HL-60 (cell line): ENCODE data around the gene FDX2.

Experiments used
- DNase-seq, 2 experiments: peaks; one replicate each; pipeline ENCODE4 v3.0.0-alpha.2; 2010 to 2020; ENCODE audit warnings: low read depth in 1 of 2, low spot score in 1 of 2
- H3K27ac ChIP-seq: fragments of 250-450 bp; sonication (Bioruptor Pico); replicated peaks from 2 replicates; pipeline ENCODE4 v1.5.1; 2020; ENCODE audit warnings: mild to moderate bottlenecking, moderate library complexity
- H3K27me3 ChIP-seq: fragments of 250-450 bp; sonication (Bioruptor Pico); 2 replicates; pipeline ENCODE4 v1.5.1; 2021; ENCODE audit warnings: mild to moderate bottlenecking, moderate library complexity; ENCODE audit not compliant: insufficient read depth, poor library complexity, severe bottlenecking
- H3K4me3 ChIP-seq: replicated peaks from 2 replicates; pipeline ENCODE4 v1.5.1; 2011; ENCODE audit warnings: mild to moderate bottlenecking, control low read depth, low read length; ENCODE audit not compliant: insufficient read depth
- GABPA ChIP-seq: IDR thresholded peaks from 2 replicates; pipeline ENCODE4 v1.6.1; 2012; ENCODE audit warnings: low read depth
- POLR2AphosphoS5 ChIP-seq: IDR thresholded peaks from 2 replicates; pipeline ENCODE4 v1.6.1; 2012; ENCODE audit warnings: low read depth
- SPI1 ChIP-seq: IDR thresholded peaks from 2 replicates; pipeline ENCODE4 v1.6.1; 2012; ENCODE audit warnings: low read depth, mild to moderate bottlenecking, borderline replicate concordance
- TF ChIP-seq, protein P1 (sequence below): IDR thresholded peaks from 2 replicates; pipeline ENCODE4 v1.6.1; 2012; ENCODE audit warnings: low read depth; ENCODE audit not compliant: insufficient replicate concordance
- TF ChIP-seq, protein P2 (sequence below): IDR thresholded peaks from one replicate; pipeline ENCODE4 v1.5.1; 2011; ENCODE audit warnings: low read length, control low read depth, inconsistent platforms; ENCODE audit not compliant: insufficient read depth

The FDX2 gene

DNA sequence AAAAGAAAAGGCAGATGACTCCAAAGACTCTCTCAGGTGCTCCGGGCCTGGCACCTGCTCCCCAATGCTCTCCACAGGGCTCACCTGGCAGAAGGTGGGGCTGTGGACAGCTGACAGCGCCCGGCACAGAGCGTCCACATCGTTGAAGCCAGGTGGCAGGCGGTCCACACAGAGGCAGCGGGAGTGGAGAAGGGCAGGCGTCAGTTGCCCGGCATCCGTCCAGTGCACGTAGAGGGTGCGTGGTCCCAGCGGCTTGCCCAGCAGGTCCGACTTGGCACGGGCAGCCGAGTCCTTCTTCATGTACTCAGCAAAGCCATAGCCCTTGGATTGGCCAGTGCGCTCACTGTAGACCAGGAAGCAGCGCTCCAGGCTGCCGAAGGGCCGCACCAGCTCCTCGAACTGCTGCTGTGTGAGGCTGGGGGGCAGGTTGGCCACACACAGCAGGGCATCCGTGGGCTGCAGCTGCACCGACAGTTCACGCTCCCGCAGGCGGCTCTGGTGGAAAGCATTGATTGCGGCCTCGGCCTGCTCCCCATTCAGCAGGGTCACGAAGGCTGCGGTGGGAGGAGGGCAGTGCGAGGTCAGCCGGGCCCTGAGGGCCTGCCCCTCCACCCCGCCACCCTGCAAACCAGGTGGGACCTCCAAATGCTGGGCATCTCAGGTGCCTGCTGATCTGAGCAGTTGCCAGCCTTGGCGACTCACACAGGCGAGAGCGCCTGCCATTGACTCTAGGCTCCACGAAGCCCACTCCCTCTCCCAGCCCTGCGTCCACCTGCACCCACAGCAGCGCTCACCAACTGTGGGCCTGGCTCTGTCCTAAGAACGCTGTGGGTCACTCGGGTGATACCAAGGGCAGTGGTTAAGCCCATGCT is 13.0 kb upstream of the FDX2 start:
- H3K27me3 ChIP-seq, result no peaks in the 10 kb centered on the region

DNA sequence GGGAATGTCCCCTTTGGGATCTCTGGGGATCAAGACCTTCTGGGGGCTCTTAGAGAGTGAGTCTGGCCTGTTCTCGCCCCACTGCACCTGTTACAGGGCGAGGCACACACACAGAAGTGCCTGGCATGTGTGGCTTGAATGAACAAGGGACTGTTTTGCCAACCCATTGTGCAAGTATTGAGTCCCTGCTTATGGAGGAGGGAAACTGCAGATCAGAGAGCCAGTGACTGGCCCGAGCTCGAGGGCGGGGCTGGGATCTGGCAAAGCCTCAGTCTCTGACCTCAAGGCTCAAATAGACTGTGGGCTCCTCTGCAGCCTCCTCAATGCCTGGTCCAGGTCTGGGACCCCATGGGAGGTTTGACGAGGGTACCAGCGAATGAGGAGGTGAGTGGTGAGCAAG is 12.0 kb upstream of the FDX2 start:
- Histone ChIP-seq H3K27ac (no peak overlapping the region), H3K27me3 (no peaks in the 10 kb centered on the region), H3K4me3 (no peak overlapping the region)
- DNase-seq, result no peak
- no peak for TF ChIP-seq SPI1
- TF ChIP-seq, protein P1, sequence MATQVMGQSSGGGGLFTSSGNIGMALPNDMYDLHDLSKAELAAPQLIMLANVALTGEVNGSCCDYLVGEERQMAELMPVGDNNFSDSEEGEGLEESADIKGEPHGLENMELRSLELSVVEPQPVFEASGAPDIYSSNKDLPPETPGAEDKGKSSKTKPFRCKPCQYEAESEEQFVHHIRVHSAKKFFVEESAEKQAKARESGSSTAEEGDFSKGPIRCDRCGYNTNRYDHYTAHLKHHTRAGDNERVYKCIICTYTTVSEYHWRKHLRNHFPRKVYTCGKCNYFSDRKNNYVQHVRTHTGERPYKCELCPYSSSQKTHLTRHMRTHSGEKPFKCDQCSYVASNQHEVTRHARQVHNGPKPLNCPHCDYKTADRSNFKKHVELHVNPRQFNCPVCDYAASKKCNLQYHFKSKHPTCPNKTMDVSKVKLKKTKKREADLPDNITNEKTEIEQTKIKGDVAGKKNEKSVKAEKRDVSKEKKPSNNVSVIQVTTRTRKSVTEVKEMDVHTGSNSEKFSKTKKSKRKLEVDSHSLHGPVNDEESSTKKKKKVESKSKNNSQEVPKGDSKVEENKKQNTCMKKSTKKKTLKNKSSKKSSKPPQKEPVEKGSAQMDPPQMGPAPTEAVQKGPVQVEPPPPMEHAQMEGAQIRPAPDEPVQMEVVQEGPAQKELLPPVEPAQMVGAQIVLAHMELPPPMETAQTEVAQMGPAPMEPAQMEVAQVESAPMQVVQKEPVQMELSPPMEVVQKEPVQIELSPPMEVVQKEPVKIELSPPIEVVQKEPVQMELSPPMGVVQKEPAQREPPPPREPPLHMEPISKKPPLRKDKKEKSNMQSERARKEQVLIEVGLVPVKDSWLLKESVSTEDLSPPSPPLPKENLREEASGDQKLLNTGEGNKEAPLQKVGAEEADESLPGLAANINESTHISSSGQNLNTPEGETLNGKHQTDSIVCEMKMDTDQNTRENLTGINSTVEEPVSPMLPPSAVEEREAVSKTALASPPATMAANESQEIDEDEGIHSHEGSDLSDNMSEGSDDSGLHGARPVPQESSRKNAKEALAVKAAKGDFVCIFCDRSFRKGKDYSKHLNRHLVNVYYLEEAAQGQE, result no peak
- no peak for TF ChIP-seq GABPA
- no peak for TF ChIP-seq POLR2AphosphoS5
- TF ChIP-seq, protein P2, sequence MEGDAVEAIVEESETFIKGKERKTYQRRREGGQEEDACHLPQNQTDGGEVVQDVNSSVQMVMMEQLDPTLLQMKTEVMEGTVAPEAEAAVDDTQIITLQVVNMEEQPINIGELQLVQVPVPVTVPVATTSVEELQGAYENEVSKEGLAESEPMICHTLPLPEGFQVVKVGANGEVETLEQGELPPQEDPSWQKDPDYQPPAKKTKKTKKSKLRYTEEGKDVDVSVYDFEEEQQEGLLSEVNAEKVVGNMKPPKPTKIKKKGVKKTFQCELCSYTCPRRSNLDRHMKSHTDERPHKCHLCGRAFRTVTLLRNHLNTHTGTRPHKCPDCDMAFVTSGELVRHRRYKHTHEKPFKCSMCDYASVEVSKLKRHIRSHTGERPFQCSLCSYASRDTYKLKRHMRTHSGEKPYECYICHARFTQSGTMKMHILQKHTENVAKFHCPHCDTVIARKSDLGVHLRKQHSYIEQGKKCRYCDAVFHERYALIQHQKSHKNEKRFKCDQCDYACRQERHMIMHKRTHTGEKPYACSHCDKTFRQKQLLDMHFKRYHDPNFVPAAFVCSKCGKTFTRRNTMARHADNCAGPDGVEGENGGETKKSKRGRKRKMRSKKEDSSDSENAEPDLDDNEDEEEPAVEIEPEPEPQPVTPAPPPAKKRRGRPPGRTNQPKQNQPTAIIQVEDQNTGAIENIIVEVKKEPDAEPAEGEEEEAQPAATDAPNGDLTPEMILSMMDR, result no peak

More for the DNA sequence above, 13.0 kb upstream of the FDX2 start:
- no peak for DNase-seq
- TF ChIP-seq, protein P2, result no peak
- TF ChIP-seq GABPA (no peak), POLR2AphosphoS5 (no peak)
- TF ChIP-seq, protein P1, result no peak
- H3K4me3 ChIP-seq, result no peak overlapping the region
- no peak overlapping the region for H3K27ac ChIP-seq

DNA sequence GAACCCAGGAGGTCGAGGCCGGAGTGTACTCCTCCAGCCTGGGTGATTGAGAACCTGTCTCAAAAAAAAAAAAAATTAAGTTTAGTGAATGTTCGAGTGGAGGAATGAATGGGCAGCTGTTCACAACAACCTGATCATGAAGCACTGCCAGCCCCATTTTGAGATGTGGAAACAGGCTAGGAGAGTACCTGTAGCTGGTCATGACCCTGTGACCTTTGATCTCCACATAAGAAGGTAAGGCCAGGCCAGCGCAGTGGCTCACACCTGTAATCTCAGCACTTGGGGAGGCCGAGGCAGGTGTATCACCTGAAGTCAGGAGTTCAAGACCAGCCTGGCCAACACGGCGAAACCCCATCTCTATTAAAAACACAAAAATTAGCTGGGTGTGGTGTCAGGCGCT is 9.9 kb upstream of the FDX2 start:
- no peak overlapping the region for H3K4me3 ChIP-seq
- H3K27ac ChIP-seq, result no peak overlapping the region
- no peak for DNase-seq
- TF ChIP-seq, protein P2, result no peak
- TF ChIP-seq SPI1, result no peak
- no peak for TF ChIP-seq POLR2AphosphoS5
- TF ChIP-seq GABPA, result no peak
- TF ChIP-seq, protein P1, result no peak
- H3K27me3 ChIP-seq, result no peaks in the 10 kb centered on the region
